PFSK-1 (cell line): ENCODE data around the gene XPO1.

ENCODE experiments used
- POLR2AphosphoS5 ChIP-seq: IDR thresholded peaks from 2 replicates; pipeline ENCODE4 v1.6.1; 2012; ENCODE audit warnings: low read depth, mild to moderate bottlenecking, control low read depth, low read length, moderate library complexity
- SIN3A ChIP-seq: IDR thresholded peaks from 2 replicates; pipeline ENCODE4 v1.6.1; 2012; ENCODE audit warnings: mild to moderate bottlenecking, low read length, moderate library complexity, borderline replicate concordance; ENCODE audit not compliant: insufficient read depth
- TAF1 ChIP-seq: IDR thresholded peaks from 2 replicates; pipeline ENCODE4 v1.6.1; 2012; ENCODE audit warnings: low read length, control low read depth, borderline replicate concordance; ENCODE audit not compliant: insufficient read depth

DNA sequence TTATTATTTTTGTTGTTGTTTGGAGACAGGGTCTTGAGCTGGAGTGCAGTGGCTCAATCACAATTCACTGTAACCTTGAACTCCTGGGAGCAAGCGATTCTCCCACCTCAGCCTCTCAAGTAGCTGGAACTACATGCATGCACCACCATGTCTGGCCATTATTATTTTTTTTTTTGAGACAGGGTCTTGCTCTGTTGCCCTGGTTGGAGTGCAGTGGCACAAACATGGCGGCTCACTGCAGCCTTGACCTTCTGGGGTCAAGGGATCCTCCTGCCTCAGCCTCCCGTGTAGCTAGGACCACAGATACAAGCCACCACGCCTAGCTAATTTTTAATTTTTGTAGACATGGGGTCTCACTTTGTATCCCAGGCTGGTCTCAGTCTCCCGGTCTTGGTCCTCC, 20.0 kb upstream of the XPO1 start:
- TF ChIP-seq POLR2AphosphoS5 (no peak), SIN3A (no peak), TAF1 (no peak)
